IMR-90 (cell line): Measurements from ENCODE around the gene SSR2. TPM values are rescaled to one million over a fixed set of nuclear protein-coding genes. Genes with fewer than 3 reads are reported as not detected.

Experiments
- ATAC-seq: fragments of 200-7000 bp; cut with Tn5 transposase; 2 replicates; pipeline ENCODE4 v1.9.1; 2020; ENCODE audit warnings: low read depth, mild to moderate bottlenecking, moderate library complexity
- BruUV-seq: library from RNA; stranded (reverse); fragments of 400-500 nt; replicated peaks from 2 replicates; lab custom pipeline; 2021; lab: Mats Ljungman, UMichigan
- CTCF ChIA-PET: fragments of 300-600 bp; formaldehyde crosslinking; extraction: SDS; loops from one replicate; lab custom pipeline; 2021; ENCODE audit warnings: antibody characterized with exemption; lab: Yijun Ruan, JAX
- POLR2A ChIA-PET: fragments of 300-600 bp; sonication (Branson Sonifier 250); formaldehyde crosslinking; loops from one replicate; lab custom pipeline; 2022; ENCODE audit warnings: antibody characterized with exemption; ENCODE audit not compliant: unreplicated experiment; lab: Charles Lee
- DNase-seq: peaks from one replicate; pipeline ENCODE4 v3.0.0; 2013
- H2AFZ ChIP-seq: replicated peaks from 2 replicates; pipeline ENCODE3; 2013; ENCODE audit warnings: low read length, mild to moderate bottlenecking; ENCODE audit not compliant: poor library complexity
- H2AK5ac ChIP-seq: 2 replicates; pipeline ENCODE4 v1.6.1; 2013; ENCODE audit warnings: low read depth, low read length, inconsistent platforms
- H2AK9ac ChIP-seq: replicated peaks from 2 replicates; pipeline ENCODE3; 2013; ENCODE audit warnings: mild to moderate bottlenecking, low read depth, low read length, moderate library complexity; ENCODE audit not compliant: poor library complexity
- H2BK120ac ChIP-seq: 2 replicates; pipeline ENCODE4 v1.6.1; 2013; ENCODE audit warnings: low read depth, low read length, inconsistent platforms
- H2BK15ac ChIP-seq: 3 replicates; pipeline ENCODE4 v1.6.1; 2013; ENCODE audit warnings: low read depth, low read length, inconsistent platforms
- H2BK20ac ChIP-seq: 2 replicates; pipeline ENCODE4 v1.6.1; 2013; ENCODE audit warnings: low read depth, mild to moderate bottlenecking, inconsistent platforms, low read length, moderate library complexity
- H2BK5ac ChIP-seq: 2 replicates; pipeline ENCODE4 v1.6.1; 2013; ENCODE audit warnings: mild to moderate bottlenecking, low read depth, low read length, inconsistent platforms; ENCODE audit not compliant: poor library complexity, severe bottlenecking
- H3K14ac ChIP-seq: replicated peaks from 2 replicates; pipeline ENCODE4 v1.6.1; 2013; ENCODE audit warnings: low read depth, low read length, inconsistent platforms
- H3K18ac ChIP-seq: 2 replicates; pipeline ENCODE4 v1.6.1; 2013; ENCODE audit warnings: low read depth, low read length, control low read depth
- H3K23ac ChIP-seq: 2 replicates; pipeline ENCODE4 v1.6.1; 2013; ENCODE audit warnings: low read depth, low read length, inconsistent platforms
- H3K27ac ChIP-seq: 2 replicates; pipeline ENCODE4 v1.5.1; 2013; ENCODE audit warnings: mild to moderate bottlenecking, control low read depth, low read length; ENCODE audit not compliant: insufficient read depth
- H3K27me3 ChIP-seq: 2 replicates; pipeline ENCODE4 v1.6.1; 2013; ENCODE audit warnings: low read length; ENCODE audit not compliant: control insufficient read depth, insufficient read depth
- H3K36me3 ChIP-seq: 2 replicates; pipeline ENCODE4 v1.6.1; 2013; ENCODE audit warnings: low read length, mixed read lengths; ENCODE audit not compliant: control insufficient read depth, insufficient read depth
- H3K4ac ChIP-seq: 2 replicates; pipeline ENCODE4 v1.6.1; 2013; ENCODE audit warnings: low read depth, low read length, inconsistent platforms
- H3K4me1 ChIP-seq: 2 replicates; pipeline ENCODE4 v1.6.1; 2013; ENCODE audit warnings: low read length, mixed read lengths; ENCODE audit not compliant: control insufficient read depth, insufficient read depth
- H3K4me2 ChIP-seq: 2 replicates; pipeline ENCODE4 v1.6.1; 2013; ENCODE audit warnings: low read depth, mild to moderate bottlenecking, control low read depth, low read length, moderate library complexity
- H3K4me3 ChIP-seq: 2 replicates; pipeline ENCODE4 v1.5.1; 2013; ENCODE audit warnings: low read depth, mild to moderate bottlenecking, control low read depth, low read length, moderate library complexity; ENCODE audit not compliant: insufficient read depth
- H3K56ac ChIP-seq: 2 replicates; pipeline ENCODE4 v1.6.1; 2013; ENCODE audit warnings: low read length, inconsistent platforms; ENCODE audit not compliant: insufficient read depth; ENCODE audit errors: extremely low read depth
- H3K79me1 ChIP-seq, 2 experiments: 2 replicates each; pipeline ENCODE4 v1.6.1; 2013; ENCODE audit warnings: low read length in 2 of 2, inconsistent platforms in 1 of 2, low read depth in 1 of 2
- H3K9ac ChIP-seq: 2 replicates; pipeline ENCODE4 v1.6.1; 2013; ENCODE audit warnings: low read depth, low read length, control low read depth
- H3K9me1 ChIP-seq: 2 replicates; pipeline ENCODE4 v1.6.1; 2013; ENCODE audit warnings: low read length, inconsistent platforms; ENCODE audit not compliant: insufficient read depth
- H3K9me3 ChIP-seq: 2 replicates; pipeline ENCODE4 v1.6.1; 2013; ENCODE audit warnings: low read length; ENCODE audit not compliant: control insufficient read depth, insufficient read depth
- H4K20me1 ChIP-seq: 2 replicates; pipeline ENCODE4 v1.6.1; 2013; ENCODE audit warnings: low read length, inconsistent platforms; ENCODE audit not compliant: insufficient read depth
- H4K5ac ChIP-seq: 2 replicates; pipeline ENCODE4 v1.6.1; 2013; ENCODE audit warnings: mild to moderate bottlenecking, low read depth, low read length, control low read depth
- H4K8ac ChIP-seq, 2 experiments: 2 replicates each; pipeline ENCODE4 v1.6.1; 2013; ENCODE audit warnings: low read depth in 2 of 2, low read length in 2 of 2, control low read depth in 1 of 2, inconsistent platforms in 1 of 2
- H4K91ac ChIP-seq: 2 replicates; pipeline ENCODE4 v1.6.1; 2013; ENCODE audit warnings: low read depth, low read length, inconsistent platforms; ENCODE audit not compliant: insufficient read depth
- MXI1 ChIP-seq: IDR thresholded peaks from 2 replicates; pipeline ENCODE4 v1.6.1; 2012; ENCODE audit warnings: low read depth, mild to moderate bottlenecking, low read length, moderate library complexity, borderline replicate concordance
- SMC3 ChIP-seq: fragments of 150-350 bp; IDR thresholded peaks from 2 replicates; pipeline ENCODE4 v1.6.1; 2016; ENCODE audit warnings: low read depth, mild to moderate bottlenecking, antibody characterized with exemption, low read length, moderate library complexity
- WGBS, 2 experiments: methylation state at CpG; one replicate each; pipeline versions ENCODE4 v1.1.5 to v1.1.7; 2013; ENCODE audit warnings: missing lambda C conversion rate in 2 of 2; ENCODE audit not compliant: insufficient read length in 1 of 2; ENCODE audit errors: extremely low coverage in 2 of 2; 5-methylcytosine and 5-hydroxymethylcytosine counted together
- dilution Hi-C: fragments of 300-500 bp; cut with HindIII; formaldehyde crosslinking; loops from one replicate; pipeline ENCODE4 v1.14.3; 2018; ENCODE audit warnings: low sequenced_read_pairs; ENCODE audit not compliant: unreplicated experiment
- in situ Hi-C: fragments of 300-500 bp; cut with MboI; formaldehyde crosslinking; loops from 3 replicates; pipeline ENCODE4 v1.14.3; 2019; ENCODE audit warnings: low sequenced_read_pairs, inconsistent platforms, mixed read lengths
- intact Hi-C: fragments of 100-400 bp; cut with micrococcal nuclease; formaldehyde crosslinking; loops from 2 replicates; pipeline ENCODE4 v1.10.0; 2022
- polyA plus RNA-seq, 3 experiments: library from polyadenylated mRNA; depleted of rRNA; stranded (reverse); fragments of >200 nt; gene quantifications; 2 replicates each; pipeline ENCODE4 v1.2.3, GENCODE V29; 2012; ENCODE audit warnings: low replicate concordance in 1 of 3
- total RNA-seq: library from RNA; depleted of rRNA; stranded (reverse); fragments of >200 nt; gene quantifications from 2 replicates; pipeline ENCODE4 v1.2.3, GENCODE V29; 2012
- TF ChIP-seq, protein P1 (sequence below): fragments of 150-350 bp; IDR thresholded peaks from 2 replicates; pipeline ENCODE4 v1.6.1; 2017; ENCODE audit warnings: mild to moderate bottlenecking, antibody characterized with exemption, low read length, low read depth
- TF ChIP-seq, protein P2 (sequence below): conservative IDR thresholded peaks from 2 replicates; pipeline ENCODE4 v1.5.1; 2012; ENCODE audit warnings: mild to moderate bottlenecking, low read depth, low read length, improper control_type of control experiment

Gene SSR2
- total and polyA plus RNA-seq, 2 of the 4 experiments (the other 2 are of a cell fraction), result 553 to 1,264 TPM

DNA sequence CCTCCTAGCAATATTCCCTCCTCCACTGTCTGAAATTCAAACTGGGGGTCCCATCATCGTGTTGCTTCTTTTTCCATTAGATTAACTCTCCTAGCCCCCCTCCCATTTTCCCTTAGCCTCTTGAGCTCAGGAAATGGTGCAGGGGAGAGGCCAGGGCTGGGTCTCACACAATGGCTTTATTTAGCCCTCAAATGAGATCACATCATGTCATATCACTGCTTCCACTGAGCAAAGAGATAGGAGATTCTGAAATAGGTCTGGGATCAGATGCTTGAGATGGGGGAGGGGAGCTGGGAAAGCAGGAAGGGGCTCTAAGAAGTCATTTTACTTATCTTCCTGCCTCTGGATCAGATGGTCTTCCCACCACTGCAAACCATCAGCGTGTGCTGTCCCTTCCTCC is 24.6 kb downstream of the SSR2 start:
- dilution Hi-C loops, result no loop called here
- no peak overlapping the region for H3K23ac ChIP-seq
- POLR2A ChIA-PET, result no interaction called here

More for the DNA sequence above, 24.6 kb downstream of the SSR2 start:
- Histone ChIP-seq H4K8ac (no peak overlapping the region), H3K36me3 (no peaks in the 10 kb centered on the region), H3K4me3 (no peak overlapping the region), H2AK5ac (no peak overlapping the region), H2BK20ac (no peak overlapping the region), H2AK9ac (no peak overlapping the region), H3K9ac (no peak overlapping the region), H2BK5ac (no peak overlapping the region), H3K18ac (no peak overlapping the region), H3K27me3 (no peaks in the 10 kb centered on the region), H2BK120ac (no peak overlapping the region), H3K56ac (no peak overlapping the region), H3K4me2 (no peak overlapping the region), H4K91ac (no peak overlapping the region), H3K4me1 (no peaks in the 10 kb centered on the region), H3K9me1 (no peaks in the 10 kb centered on the region), H2BK15ac (no peak overlapping the region), H3K79me1 (no peaks in the 10 kb centered on the region), H4K5ac (no peak overlapping the region), H3K9me3 (no peaks in the 10 kb centered on the region), H3K4ac (no peak overlapping the region), H2AFZ (no peak overlapping the region), H3K27ac (no peak overlapping the region), H4K20me1 (no peaks in the 10 kb centered on the region), H3K14ac (no peak overlapping the region)
- no CpG with 5 or more reads among the region's 2 CpGs for WGBS, 2 experiments
- no peak for ATAC-seq
- no peak for DNase-seq
- BruUV-seq, result no TSS peak
- CTCF ChIA-PET, result interaction anchor here (1.2 kb wide), 1 partner anchor 70 kb away, joined by 5 read pairs; no protein-coding TSS in a partner anchor
- in situ Hi-C loops (no loop called here), intact Hi-C loops (no loop called here)
- TF ChIP-seq SMC3 (no peak), MXI1 (no peak)
- TF ChIP-seq, protein P1, sequence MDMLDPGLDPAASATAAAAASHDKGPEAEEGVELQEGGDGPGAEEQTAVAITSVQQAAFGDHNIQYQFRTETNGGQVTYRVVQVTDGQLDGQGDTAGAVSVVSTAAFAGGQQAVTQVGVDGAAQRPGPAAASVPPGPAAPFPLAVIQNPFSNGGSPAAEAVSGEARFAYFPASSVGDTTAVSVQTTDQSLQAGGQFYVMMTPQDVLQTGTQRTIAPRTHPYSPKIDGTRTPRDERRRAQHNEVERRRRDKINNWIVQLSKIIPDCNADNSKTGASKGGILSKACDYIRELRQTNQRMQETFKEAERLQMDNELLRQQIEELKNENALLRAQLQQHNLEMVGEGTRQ, result no peak
- TF ChIP-seq, protein P2, sequence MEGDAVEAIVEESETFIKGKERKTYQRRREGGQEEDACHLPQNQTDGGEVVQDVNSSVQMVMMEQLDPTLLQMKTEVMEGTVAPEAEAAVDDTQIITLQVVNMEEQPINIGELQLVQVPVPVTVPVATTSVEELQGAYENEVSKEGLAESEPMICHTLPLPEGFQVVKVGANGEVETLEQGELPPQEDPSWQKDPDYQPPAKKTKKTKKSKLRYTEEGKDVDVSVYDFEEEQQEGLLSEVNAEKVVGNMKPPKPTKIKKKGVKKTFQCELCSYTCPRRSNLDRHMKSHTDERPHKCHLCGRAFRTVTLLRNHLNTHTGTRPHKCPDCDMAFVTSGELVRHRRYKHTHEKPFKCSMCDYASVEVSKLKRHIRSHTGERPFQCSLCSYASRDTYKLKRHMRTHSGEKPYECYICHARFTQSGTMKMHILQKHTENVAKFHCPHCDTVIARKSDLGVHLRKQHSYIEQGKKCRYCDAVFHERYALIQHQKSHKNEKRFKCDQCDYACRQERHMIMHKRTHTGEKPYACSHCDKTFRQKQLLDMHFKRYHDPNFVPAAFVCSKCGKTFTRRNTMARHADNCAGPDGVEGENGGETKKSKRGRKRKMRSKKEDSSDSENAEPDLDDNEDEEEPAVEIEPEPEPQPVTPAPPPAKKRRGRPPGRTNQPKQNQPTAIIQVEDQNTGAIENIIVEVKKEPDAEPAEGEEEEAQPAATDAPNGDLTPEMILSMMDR, result no peak
